GM19397 (cell line): Measurements from ENCODE around the gene CARS1.
A peak's percentile ranks its signal among the peaks of the same experiment; 100 is the strongest.

Experiments used
- ATAC-seq: cut with Tn5 transposase; IDR thresholded peaks from one replicate; pipeline ENCODE4 v1.9.1; 2021; ENCODE audit warnings: mild to moderate bottlenecking, moderate library complexity; ENCODE audit not compliant: unreplicated experiment

The CARS1 gene

DNA sequence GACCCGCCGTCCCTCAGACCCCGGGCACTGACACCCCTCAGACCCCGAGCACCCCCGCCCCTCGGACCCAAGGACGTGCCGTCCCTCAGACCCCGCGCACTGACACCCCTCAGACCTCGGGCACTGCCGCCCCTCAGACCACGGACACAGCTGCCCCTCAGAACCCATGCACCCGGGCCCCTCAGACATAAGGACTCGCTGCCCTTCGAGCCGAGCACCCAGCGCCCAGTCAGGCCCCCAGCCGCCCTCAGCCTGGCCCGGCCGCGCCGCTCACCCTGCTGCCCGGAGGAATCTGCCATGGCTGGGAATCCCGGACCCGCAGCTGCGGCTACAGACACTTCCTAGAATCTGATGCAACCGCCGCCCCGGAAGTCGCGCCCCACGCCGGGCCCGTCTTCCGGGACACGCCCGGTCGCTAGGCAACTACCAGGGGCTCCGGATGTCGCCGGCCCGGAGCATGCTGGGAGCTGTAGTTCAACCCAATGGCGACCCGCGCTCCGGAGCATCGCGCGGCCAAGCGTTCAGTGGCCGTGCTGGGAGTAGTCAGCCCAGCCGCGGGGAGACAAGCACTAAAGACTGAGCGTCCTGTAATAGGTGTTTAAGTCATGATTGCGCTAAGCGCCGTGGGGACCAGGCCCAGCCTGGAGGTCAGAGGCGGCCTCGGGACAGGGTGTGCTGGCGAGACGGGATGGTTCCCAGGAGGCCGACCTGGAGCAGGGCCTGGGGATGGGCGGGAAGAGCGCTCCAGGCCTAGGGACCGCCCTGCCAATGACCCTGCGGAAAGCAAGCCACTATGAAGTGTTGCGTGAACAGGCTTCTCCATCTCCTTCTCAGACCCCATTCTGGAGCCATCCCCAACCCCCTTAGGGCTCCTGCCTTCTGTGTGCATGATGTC is at the start of gene CARS1:
Gene CARS1, minus strand, starts transcription at position 355 of the 895 bp plus-strand sequence. Its CDS starts 56 bp downstream, at position 299.
- peak; percentile 96 for ATAC-seq

DNA sequence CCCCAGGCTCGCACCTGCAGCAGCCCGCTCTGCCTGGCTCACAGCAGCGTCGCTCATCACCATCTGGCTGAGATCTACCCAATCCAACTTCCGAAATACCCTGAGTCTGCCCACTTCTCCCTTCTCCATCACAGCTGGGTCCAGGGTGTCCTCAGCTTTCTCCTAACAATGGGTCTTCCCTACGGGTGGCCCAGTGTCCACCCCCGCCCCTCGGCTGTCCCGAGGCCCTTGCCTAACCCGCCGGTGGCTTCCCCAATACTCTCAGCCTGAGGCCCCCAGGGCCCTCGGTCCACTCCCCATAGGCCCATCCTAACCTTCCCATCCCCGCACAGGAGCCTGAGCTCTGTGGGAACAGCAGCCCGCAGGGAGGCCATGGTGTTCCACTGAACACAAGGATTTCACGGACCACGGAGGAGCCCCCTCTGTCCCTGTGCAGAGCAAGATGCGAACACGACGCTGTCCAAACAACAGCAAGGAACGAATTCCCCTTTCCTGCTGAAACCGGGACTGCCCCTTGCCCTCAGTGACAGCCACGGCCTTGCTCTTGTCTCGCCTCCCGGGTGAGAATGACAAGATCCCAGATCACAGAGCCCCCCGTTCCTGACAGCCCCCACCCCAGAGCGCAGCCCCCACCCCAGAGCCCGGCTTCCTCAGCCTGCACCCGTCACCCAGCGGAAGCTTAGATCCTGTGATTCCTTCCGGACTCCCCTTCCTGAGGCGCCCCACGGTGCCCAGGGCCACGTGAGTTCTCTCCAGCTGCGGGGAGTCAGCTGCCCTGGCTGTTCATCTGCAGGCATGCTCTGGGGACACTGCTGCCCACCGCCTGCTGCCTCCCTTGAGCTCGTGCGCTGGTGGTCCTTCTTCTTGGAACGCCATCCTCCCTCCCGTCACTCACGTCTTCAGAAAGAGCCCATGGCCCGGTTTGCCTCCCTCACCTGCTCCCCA is 48.8 kb upstream of the CARS1 start:
- ATAC-seq, result no peak

DNA sequence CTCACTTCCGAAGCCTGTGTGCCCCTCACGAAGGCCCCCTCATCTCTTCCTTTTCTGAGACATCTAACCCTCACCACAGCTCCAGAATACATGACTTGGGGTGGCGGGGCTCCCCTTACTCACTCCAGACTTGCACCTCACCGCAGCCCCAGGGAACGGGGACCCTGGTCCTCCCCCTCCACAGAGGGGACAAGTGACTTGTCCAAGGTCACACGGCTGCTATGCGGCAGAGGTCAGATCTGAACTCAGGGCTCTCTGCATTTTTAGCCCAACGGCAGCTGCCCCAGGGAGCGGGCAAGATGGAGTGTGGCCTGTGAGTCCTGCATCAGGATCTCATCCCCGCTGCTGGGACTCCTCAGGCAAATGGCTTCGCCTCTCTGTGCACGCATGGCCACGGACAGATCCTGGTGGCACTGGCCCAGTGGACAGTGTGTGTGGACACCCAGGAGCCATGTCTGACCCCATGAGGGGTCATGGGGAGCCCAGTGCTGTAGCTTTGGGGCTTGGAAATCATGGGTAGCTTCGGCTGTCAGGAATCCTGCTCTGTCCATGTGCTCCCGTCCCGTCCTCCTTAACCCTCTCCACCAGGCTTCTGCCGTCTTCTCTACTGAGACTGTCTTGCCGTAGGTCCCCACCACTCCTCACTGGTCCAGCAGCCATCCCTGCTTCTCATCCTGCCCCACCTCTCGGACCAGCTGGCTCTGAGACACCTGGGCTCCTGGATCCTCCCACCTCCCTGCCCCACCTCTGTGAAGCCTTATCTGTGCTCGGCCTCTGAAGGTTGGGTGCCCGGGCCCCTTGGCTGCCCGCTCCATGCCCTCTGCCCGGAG is 48.0 kb upstream of the CARS1 start:
- no peak for ATAC-seq

DNA sequence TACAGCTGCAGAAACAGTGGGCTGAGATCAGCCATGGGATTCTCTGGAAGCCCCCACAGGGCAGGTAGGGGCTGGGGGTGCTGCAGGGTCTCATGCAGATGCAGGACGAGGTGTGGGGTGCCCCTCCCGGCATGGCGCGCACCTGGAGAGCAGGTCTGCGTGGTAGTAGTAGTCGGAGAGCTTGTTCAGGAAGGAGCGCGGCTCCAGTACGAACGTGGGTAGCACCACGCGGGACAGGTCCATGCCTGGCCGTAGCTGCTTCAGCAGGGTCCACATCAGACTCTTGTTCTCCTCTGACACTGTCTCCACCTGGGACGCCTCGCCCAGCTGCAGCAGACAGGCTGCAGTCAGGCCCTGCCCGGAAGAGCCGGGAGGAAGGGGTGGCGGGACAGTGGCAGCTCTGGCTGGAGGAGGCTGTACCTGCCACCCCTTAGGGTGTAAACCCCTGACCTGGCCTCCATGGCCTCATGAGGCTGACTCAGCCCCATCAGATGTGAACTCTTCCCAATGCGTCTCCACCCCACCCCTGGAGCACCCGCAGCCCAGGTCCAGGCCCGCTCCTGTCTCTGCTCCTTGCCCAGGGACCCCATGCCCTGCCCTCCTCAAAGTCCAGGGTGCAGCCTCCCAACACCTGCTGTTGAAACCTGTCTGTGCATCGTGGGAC is 47.0 kb upstream of the CARS1 start:
- no peak for ATAC-seq

DNA sequence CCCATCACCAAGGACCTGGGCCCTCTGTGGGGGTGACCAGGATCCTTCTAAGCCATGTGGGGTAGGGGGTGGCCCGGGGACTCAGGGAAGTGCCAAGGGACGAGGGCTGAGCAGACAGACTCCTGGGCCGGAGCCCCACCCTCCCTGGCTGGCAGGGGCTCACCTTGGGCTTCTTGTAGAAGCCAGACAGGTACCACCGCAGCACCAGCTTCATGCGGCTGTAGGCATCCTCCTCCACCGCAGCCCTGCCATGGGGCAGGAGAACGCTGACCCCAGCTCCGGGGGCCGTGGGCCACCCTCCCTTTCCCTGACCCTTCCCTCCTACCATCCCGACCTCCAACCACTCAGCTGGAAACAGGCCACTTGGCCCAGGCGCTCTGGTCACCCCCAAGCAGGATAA is 45.9 kb upstream of the CARS1 start:
- no peak for ATAC-seq

DNA sequence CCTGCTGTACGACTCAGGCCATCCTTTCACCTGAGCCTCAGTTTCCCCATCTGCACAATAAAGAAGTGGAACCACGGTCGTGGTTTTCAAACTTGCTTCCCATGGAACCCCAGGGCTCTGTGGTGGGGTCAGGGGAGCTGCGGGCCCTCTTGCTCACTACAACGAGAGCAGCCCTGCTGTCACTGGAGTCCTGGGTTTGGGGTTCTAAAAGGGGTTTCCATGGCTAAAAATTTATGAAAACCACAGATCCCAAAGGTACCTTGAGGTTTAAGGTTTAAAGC is 45.4 kb upstream of the CARS1 start:
- ATAC-seq, result no peak

DNA sequence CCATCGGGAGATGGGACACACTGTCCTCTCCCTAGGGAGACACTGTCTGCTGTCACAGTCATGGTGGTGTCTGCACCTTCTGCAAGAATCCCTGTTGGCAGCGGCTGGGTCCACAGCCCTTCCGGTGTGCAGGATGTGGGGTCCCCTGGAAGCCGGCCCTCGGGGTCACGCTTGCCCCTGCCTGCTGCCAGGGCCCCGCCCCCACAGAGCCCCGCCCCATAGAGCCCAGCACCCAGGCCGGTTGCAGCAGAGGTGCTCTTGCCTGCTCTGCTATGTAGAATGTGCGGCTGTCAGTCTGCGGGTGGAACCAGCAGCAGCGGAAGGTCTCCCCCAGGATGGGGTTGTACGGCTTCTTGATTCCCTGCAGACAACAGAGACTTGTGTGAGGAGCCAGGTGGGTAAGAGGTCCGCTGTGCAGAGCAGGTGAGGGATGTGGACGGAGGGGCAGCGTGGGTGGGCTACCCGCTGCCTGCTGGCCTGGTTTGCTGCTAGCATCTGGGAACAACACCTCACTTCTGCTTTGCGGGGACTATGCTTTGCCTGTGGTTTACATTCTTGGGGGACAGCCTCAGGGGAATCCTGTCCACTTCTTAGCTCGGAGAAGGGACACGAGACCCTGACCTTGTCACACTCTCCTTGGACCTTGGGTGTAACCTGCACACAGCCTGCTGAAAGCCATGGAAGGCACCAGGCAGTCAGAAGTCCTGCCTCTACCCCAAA is 44.9 kb upstream of the CARS1 start:
- no peak for ATAC-seq

DNA sequence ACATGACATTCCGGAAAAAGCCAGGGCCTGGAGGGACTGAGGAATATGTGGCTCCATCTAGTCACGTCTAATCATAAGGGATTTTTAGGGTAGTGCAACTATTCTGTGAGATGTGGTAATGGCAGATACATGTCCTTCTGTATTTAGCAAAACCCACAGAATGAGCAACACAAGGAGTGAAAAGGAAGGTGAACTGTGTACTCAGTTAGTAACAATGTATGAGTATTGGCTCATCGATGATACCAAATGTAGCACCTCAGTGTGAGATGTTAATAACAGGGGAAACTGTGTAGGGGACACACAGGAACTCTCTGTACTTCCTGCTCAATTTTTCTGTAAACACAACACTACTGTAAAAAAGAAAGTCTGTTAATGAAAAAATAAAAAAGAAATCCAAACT is 42.0 kb upstream of the CARS1 start:
- no peak for ATAC-seq

DNA sequence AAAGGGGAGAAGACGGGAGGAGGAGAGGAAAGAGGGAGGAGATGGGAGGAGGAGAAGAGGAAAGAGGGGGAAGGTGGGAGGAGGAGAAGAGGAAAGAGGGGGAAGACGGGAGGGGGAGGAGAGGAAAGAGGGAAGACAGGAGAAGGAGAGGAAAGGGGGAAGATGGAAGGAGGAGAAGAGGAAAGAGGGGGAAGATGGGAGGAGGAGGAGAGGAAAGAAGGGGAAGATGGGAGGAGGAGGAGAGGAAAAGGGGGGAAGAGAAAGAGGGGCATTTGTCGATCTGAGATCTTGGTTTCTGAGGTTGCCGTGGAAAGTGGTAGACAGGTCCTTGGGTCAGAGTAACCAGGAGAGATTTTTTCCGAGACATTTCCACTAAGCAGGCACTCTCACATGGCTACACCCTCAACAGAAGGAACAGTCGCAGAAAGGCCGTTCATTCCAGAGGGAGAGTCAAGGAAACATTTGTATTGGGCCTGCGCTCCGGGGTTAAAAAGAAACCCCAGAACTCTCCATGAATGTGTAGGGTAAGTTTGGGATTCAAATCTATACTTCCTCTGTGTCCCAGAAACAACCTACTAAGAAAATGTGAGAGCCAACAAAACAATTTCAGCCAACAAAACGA is 39.8 kb upstream of the CARS1 start:
- ATAC-seq, result no peak

DNA sequence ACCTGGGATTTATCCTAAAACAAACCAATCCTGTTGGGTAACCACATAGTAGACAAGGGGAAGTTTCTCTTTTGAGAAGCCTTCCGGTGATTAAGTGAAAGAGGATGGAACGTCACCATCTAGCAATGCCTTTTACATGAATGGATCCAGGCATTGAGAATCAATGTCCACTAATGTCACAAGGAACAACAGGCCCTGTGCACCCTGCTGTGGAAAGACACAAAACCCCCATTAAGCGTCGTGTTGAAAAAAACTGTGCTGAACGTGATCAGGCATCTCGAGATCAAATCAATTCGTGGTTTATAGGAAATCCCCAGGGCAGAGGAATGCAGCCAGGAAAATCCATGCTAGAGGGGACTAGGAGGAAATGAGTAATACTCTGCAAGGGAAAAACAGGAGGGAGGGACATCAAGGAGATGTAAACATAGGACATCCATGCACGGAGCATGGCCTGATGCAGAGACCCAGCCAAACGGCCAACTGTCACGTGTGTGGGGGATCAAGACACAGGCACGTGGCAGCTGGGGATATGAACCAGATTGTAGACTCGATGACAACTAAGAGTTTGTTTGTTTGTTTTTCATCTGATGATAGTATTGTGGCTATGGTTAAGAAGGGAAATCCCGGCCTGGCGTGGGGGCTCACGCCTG is 38.6 kb upstream of the CARS1 start:
- ATAC-seq, result no peak

DNA sequence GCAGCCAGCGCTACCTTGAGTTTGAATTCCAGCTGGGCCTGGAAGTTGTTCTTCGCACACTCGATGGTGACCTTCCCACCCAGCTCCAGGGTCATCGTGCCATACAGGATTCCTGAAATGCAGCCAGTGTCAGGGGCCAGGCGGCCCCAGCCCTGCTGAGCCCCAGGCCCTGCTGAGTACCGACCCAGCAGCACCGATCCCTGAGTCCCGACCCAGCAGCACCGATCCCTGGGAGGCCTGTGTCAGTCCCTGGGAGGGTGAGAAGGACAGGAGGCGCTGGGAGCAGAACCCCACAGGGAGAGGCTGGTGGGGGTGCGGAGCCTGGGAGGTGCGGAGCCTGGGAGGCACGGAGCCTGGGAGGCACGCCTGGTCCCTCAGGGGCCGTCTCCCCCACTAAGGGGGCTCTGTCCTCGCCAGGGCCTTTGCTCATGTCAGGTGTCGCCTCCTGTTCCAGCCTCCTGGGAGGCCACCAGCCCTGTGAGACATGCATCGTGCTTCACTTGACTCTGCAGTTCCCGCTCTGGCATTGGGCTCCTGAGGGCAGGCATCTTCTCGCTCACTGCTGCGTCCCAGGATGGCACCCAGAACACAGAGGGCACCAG is 37.1 kb upstream of the CARS1 start:
- no peak for ATAC-seq

DNA sequence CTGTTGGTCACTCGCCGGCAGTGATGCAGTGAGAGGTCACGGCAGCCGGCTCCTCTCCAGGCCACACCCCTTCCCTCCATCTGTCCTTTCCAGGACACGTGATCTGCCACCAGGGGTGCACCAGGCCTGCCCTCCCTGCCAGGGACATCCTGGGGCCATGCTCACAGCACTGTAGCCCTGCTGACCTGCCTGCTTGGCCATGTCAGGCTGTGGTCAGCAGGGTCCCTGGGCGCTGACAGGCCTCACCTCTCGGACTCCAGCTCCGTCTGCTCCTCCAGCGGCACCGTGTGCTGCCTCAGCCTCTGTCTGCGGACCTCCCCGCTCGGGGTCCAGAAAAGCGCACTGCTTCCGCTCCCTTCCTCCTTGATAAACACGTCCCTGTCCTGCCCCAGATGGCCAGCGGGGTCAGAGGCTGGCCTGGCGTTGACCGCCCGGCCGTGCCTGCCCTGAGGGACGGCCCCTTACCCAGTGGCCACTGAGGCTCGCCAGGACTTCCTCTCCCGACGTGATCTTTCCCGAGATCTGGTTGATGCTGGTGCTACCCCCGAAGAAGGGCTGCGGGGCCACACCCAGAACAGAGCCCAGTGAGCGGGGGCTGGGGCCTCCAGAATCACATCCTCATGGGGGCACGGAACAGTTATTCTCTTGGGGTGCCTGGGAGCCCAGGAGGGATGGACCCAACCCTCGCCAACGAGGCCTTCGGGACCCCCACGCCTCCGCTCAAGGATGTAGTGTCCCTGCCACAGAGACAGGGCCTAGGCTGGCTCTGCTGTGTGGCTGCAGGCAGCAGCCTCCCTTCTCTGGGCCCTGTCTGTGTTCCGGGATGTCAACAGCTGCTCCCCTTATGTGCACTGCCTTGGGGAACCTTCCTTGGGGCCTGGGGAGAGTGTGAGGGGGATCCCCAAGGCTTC is 36.3 kb upstream of the CARS1 start:
- ATAC-seq, result no peak

DNA sequence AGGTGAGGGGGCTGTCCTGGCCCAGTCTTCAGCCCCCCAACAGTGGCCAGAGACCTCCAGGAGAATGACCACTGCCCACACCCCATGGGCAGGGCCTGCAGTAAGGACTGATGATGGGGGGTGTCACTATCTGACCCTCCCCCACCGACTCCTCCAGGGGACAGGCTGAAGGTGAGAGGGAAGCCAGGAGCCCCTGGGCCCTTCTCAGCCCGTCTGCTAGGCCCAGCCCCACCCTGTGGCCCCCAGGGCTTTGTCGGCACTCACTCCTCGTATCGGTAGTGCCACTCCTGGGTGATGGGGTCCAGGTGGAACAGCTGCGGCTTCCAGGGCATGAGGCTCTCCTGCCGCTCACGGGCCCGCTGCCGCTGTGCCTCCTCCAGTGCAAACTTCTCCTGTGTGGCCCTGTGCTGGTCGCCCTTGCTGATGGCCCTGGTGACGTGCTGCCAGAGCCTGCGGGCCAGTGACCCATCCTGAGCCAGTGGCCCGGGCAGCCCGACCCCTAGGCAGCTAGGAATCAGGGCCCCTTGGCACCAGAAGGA is 35.4 kb upstream of the CARS1 start:
- ATAC-seq, result no peak

DNA sequence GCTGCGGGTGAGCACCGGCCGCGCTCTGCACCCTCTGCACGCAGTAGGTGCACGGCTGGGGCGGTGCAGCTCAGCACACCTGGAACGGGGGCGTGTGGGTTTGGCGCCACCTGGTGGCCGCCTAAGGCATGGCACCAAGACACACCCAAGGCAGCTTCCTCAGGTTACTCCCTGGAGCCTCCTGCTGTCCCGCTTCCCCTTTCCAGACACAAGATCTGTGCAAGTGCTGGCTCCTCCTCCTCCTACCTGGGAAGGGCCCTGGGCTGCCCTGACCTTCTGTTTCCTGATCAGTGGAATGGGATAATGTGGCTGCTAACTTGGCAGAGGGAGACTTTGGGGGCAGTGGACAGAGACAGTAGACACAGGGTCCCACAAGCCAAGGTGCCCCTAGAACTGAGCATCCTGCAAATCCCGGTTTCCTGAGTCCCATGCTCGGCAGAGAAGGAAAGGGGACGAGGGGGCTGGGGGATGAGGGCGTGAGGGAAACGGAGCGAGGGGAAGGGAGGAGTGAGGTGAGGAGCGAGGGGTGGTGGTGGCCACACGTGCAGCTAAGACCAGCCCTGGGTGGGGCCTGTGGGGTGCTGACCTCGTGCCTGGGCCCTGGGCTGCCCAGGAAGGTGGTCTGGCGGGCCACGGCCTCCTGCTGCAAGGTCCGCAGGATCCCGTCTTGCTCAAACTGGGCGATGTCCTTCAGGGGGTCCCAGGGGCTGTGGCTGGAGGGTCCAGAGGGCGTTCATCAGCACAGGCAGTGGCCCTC is 34.8 kb upstream of the CARS1 start:
- ATAC-seq, result peak; percentile 73

DNA sequence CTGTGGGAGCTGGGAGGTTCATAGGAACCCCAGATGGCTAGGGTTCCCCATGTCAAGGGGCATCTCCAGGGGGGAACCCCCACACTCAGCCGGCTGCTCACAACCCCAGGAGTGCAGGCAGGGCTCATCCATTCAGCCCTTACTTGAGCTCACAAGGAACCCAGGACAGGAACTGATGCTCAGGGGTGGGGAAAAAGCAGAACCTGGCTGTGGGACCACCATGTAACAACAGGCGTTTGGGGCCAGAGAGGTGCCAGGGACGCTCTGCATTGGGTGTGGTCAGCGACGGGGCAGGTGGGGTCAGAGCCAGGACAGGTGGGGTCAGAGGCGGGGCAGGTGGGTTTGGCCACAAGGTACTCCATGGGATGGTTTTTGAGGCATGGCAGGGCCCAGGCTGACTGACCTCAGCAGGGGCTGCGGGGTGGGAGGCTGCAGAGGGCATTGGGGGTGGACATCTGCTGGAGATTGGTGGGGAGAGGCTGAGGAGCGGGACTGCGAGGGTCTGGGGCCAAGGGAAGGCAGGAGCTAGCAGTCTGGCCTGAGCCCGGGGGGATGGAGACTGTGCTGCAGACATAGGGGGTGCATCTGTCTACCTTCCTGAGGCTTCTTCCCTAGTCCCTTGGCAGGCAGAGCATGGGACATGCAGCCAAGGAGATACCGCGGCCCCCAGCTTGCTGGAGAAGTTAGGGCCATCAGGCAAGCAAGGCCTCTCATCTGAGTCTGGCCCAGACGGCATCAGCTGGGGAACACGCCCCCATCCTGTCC is 34.0 kb upstream of the CARS1 start:
- no peak for ATAC-seq
